Retina (tissue), 1 donor: ENCODE measurements around the gene CUBN.

Experiments
- DNase-seq: peaks from one replicate; pipeline ENCODE4 v3.0.0-alpha.2; 2016

Gene CUBN

GRCh38 chr10:16975188-16975587 lies 154.4 kb downstream of the CUBN start:
- DNase-seq = no peak

GRCh38 chr10:16968416-16969041 lies 161.1 kb downstream of the CUBN start:
- peak; percentile 85 for DNase-seq

GRCh38 chr10:16967866-16968415 lies 161.7 kb downstream of the CUBN start:
- DNase-seq = no peak

DNA sequence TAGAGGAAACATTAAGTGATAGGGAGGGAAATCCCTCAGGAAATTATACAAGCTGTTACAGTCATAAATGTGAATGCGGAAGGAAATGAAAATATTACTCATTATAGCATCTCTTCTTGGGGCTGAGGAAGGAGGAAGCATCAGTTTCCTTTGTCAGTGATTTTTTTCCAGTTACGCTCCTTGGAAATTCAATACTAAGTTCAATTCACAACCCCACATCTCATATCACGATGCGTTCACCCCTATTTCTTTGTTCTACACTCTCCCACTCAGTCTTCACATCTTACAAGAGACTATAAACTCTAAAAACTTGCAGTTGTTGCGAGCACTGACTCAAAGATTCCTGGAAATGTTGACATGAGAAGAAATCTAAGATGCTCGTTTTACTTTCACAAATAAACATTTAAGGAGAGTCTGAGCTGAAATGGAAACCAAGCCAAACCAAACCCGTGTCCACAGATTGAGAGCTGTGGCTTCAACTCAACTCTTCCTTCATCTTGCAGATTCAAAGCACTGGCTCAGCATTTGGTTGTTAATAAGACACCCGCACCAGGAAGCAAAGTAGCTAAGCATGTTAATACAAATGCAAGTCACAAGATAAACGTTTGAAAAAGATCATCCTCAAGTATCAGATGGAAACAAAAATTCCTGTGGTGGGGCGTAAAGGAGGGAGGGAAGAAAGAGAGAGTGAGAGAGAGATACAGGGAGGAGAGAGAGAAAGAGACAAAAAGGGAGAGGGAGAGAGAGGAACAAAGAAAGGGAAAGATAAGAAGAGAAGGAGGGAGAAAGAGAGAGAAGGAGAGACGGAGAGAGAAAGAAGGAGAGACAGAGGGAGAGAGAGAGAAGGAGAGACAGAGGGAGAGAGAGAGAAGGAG lies 162.4 kb downstream of the CUBN start:
- DNase-seq = no peak

DNA sequence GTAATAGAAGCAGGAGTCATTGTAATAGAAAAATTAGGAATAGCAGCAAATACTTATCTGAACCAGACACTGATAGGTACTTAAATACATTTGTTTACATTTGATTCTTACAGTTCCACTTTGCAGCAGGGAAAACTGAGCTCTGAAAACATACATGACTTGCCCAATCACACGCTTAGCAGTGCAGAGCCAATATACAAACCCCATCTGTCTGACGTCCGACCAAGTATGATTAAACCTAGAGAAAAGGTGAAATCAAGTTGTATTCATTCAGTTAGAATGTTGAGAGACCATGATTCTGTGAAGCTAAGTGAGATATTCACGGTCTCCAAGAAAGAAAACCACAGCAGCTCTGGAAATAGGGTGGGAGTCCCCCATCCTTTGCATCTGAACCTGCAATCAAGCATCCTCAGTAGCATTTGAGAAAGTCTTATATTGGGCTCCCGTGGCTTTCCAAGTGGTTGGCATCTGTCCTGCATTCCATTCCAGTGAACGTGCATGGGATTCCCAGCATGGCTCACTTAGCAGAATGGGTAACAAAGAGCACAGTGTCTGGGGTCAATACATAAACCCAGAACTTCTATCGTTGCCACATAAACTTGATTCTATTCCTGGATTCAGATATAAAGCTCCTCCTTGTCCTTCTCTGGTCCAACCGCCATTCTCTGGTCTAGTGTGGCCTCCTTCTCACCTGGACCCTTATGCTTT lies 163.7 kb downstream of the CUBN start:
- peak; percentile 48 for DNase-seq

GRCh38 chr10:16965344-16965616 lies 164.3 kb downstream of the CUBN start:
- no peak for DNase-seq

- DNase-seq = no peak
Measured at GRCh38 chr10:16964576-16965343, 164.9 kb downstream of the CUBN start.

DNA sequence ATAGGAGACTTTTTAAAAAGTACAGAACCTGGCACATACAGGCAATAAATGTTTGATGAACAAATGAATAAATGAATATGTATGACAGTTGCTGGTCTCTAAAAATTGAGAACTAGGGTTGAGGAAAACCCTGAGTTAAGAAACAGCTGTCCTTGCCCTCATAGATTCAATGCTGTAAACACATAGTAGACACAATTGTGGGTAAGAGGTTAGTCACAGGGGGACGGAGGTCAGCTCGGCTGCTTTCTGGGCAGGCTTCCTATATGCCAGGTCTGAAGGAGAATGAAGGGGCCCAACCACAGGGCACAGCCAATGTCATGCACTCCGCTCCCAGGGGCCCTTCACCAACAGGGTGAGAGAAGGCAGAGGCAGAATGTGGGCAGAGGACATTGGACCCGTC lies 169.1 kb downstream of the CUBN start:
- DNase-seq = no peak

DNA sequence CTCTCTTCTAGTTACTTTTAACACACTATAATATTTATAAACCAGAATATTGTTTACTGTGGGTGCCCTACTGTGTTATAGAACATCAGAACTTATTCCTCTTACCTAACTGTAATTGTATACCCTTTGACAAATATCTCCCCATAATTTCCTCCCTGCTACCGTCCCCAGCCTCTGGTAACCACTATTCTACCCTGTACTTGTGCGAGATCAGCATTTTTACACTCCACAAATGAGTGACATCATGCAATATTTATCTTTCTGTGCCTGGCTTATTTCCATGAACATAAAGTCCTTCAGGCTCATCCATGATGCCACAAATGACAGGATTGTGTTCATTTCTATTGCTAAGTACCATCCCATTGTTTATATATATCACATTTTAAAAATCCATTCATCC lies 172.6 kb downstream of the CUBN start:
- DNase-seq = no peak

- DNase-seq = no peak
Measured at GRCh38 chr10:16954280-16955030, 175.2 kb downstream of the CUBN start.

- DNase-seq = no peak
Measured at GRCh38 chr10:16953270-16953669, 176.3 kb downstream of the CUBN start.

DNA sequence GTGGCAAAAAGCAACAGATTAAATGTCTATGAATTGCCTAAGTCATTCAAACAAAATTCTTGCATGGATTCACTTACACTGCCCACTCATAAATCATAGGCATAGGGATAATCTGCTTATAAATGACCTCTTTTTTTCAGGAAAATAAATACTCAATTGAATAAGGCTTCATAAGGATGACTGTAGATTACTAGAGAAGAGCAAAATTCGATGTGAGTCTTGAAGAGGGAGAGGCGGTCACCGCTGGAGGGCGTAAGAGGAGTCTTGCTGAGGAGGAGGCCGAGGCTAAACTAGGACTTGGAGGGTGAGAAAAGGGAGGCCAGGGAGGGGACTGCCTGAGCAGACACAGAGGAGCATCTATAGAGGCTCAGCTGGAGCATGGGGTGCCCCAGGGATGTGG lies 177.0 kb downstream of the CUBN start:
- DNase-seq = no peak

DNA sequence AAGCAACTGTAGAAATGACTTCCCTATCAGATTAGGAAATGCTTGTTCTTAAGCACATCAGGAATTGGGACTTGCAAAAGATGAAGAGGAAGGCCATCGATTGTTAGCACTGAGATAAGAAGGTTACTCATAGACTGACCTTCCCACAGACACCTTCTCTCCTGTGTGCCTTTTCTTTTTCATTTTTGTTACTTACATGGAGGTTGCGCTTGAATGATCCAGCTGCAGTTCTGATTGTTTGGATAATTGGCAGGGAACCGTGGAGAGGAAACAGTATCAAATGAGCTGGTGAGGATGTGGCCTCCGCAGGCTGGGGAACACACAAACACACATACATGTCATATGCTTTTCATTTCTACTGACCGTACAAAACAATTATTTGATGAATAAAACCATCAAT lies 177.5 kb downstream of the CUBN start:
- DNase-seq = peak; percentile 45

DNA sequence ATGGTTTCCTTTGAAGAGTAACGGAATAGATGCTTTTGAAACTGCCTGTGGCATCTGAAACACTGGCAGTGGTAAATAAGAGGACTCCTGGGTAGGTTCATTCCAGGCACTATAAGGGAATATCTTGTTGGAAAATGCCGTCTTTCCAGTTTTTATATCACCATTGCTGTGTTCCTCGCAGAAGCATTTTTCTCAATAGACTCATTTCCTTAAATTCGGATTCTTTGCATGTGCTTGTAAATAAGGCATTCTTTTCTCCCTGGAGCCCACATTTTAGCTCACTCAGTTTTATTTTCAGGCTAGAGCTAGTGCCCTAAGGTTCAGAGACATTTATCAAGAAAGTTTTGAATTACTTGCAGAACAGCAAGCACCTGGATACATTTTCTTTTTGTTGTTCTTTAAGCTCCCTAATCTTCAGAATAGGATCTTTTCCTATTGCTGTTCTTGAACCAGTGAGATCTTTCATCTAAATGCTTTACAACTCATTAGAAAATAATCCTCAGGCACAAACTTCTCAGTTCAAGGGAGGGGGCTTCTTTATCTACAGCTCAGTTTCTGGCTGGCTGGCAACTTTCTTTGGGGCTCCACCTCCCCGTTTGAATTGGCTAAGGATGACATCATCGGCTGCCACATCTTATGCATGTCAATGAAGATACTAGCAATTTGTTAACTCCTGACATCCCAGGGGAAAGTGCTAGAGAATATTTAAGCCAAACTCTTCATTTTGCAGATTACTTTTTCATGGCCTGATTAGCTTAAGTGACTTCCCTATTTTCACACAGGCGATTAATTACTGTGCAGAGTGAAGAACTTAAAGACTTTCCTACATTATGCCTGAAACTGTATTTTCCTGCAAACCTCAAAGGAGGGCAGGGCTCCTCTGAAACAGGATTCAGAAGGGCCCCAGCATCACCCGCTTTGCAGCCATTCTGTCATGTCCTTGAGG lies 178.7 kb downstream of the CUBN start:
- DNase-seq = peak; percentile 79

- DNase-seq = no peak
Measured at GRCh38 chr10:16949816-16950215, 179.8 kb downstream of the CUBN start.

GRCh38 chr10:16948361-16948760 lies 181.2 kb downstream of the CUBN start:
- no peak for DNase-seq

- no peak for DNase-seq
Measured at GRCh38 chr10:16947069-16947468, 182.5 kb downstream of the CUBN start.

- no peak for DNase-seq
Measured at GRCh38 chr10:16945593-16945992, 184.0 kb downstream of the CUBN start.

DNA sequence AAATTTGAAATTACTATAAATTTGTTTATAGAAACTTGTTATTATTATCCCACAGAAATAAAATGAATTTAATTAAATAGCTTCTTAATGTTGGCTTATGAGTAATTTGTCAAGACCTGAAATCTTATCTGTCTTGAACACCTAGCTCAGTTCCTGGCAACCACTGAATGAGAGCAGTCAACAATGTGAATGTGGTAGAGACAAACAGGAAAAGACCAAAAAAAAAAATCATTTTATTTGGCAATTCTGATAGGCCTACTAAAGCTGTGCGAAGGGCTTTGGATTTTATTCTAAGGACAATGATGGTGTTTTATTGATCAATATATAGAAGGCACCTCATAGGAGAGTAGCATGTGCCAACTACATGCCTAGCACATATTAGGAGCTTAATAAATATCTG lies 184.6 kb downstream of the CUBN start:
- DNase-seq = no peak

DNA sequence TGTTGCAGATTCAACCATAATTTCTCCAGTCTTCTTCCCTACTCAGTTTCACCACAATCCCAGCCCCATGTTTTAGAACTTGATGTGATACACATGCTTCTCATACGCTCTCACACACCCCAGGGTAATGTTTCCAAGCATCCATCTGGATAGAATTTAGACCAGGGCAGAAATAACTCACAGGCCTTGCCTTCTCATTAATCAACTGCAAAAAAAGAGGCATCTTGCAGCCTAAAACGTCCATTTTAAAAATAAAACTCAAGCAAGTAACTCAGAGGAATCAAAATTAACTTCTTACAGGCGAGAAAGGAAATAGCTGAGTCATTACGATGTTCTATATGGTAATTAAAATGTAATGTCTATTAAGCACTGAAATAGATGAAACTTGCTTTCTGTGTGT lies 185.2 kb downstream of the CUBN start:
- DNase-seq = no peak
